Measurements from ENCODE around the gene CDK11A. TPM values are rescaled to one million over a fixed set of nuclear protein-coding genes. Genes with fewer than 3 reads are reported as not detected.
"Not testable (repeated sequence)": the region's sequence is repeated elsewhere in the genome, so short reads cannot be mapped to it uniquely, and the experiment has no call there.

CDK11A gene
- total RNA-seq, 1 donor from 2014 or later, result 88.8 TPM

DNA sequence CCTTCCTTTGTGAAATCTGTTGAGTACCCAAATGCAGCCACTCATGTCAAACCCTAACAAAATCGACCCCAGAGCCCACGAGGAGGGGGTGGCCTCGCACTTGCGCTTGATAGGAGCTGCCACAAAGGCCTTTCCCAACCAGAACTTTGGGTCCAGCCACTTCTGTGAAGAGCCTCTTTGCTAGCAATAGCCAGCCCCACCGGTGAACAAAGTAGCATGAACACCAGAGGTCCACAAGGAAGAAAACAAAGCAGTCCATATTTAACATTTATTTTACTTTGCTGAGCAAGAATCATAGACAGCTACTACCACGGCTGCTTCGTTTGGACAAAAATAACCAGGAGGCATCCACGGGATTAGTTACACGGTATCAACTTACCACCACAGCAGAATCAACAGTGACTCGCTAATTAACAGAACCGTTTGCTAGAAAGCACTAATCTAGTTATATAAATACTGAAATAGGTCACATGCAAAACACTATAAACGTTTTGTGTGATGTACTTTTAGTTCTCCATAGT is 3.0 kb upstream of the CDK11A start:
- intact Hi-C loops (cut with micrococcal nuclease), result not testable (repeated sequence)

GRCh38 chr1:1726088-1726487 is 1.9 kb upstream of the CDK11A start:
- intact Hi-C loops (cut with micrococcal nuclease), result not testable (repeated sequence)

- intact Hi-C loops (cut with micrococcal nuclease), result loop anchor here (5.0 kb wide), 1 partner anchor 186 kb away; no protein-coding TSS in a partner anchor
These were observed 3.0 kb downstream of the CDK11A start for GRCh38 chr1:1721201-1721600.

- intact Hi-C loops (cut with micrococcal nuclease), result not testable (repeated sequence)
These were observed 8.9 kb downstream of the CDK11A start for GRCh38 chr1:1715109-1715883.

- intact Hi-C loops (cut with micrococcal nuclease), result not testable (repeated sequence)
These were observed 16.3 kb downstream of the CDK11A start for GRCh38 chr1:1707897-1708296.

DNA sequence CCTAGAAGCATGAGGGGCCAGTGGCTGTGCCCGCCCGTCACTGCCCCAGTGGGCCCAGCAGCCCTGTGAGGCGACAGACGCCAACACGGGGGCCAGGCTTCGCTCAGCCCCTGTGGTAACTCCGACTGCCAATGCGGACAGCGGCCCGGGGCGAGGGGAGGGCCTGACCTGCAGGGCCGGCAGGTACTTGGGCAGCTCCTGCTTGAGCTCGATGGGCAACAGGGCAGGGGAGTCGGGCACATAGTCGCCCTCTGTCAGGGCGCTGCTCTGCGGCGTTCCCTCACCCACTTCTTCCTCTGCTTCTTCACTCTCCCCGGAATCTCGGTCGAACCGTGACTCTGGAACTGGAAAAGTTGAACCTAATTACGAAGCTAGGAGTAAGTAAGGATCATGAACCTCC is 16.9 kb downstream of the CDK11A start:
- intact Hi-C loops (cut with micrococcal nuclease), result not testable (repeated sequence)

- intact Hi-C loops (cut with micrococcal nuclease), result not testable (repeated sequence)
These were observed 18.5 kb downstream of the CDK11A start for GRCh38 chr1:1705623-1706022.

- intact Hi-C loops (cut with micrococcal nuclease), result not testable (repeated sequence)
These were observed 19.7 kb downstream of the CDK11A start for GRCh38 chr1:1704284-1704957.

DNA sequence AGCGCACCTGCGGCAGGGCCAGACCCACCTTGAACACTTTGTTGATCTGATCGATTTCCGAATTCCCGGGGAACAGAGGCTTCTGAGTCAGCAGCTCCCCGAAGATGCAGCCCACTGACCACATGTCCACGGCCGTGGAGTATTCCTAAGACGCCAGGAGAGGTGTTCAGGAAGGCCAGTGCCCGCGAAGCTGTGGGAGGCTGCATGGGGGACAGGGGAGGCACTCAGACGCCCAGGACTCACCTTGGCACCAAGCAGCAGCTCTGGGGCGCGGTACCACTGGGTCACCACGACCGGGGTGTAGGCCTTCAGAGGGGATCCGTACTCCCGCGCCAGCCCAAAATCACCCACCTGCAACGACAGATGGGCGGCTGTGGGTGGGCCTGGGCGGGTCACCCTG is 20.4 kb downstream of the CDK11A start:
- intact Hi-C loops (cut with micrococcal nuclease), result no loop called here

DNA sequence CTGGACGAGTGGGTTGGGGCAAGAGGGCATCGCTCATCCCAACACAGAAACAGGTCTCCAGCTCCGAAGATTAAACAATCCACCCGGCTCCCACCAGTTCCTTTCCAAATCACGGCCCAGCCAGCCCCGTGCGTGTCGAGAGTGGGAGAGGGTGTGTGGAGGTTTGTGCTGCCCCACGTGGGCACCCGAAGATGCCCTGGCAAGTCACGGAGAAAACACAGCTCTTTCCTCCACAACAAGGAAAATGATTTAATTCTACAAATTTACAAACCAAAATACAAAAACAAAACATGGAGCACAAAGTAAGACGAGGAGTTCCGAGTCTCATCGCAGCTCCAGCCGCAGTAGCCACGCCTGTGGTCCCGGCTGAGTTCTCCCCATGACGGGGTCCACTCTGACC is 21.7 kb downstream of the CDK11A start:
- intact Hi-C loops (cut with micrococcal nuclease), result not testable (repeated sequence)

DNA sequence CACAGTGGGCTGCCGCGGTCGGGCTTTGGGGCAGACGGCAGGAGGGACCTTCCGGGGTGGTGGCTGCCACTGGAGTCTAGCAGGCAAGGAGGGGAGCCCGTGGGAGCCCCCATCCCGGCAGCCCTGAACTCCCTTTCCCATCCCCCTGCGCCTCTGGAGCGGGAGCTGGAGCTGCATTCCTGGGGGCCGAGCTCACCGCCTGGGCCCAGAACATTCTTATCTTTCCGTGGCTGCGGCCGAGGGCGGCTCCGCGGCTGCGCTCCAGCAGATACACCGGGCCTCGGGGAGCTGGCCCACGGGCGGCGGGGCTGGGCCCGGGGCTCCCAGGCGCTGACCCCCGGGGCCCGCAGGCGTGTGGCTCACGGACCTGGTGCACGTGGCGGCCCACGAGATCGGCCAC is 23.6 kb downstream of the CDK11A start:
- intact Hi-C loops (cut with micrococcal nuclease), result not testable (repeated sequence)

- intact Hi-C loops (cut with micrococcal nuclease), result not testable (repeated sequence)
These were observed 24.1 kb downstream of the CDK11A start for GRCh38 chr1:1700067-1700466.

DNA sequence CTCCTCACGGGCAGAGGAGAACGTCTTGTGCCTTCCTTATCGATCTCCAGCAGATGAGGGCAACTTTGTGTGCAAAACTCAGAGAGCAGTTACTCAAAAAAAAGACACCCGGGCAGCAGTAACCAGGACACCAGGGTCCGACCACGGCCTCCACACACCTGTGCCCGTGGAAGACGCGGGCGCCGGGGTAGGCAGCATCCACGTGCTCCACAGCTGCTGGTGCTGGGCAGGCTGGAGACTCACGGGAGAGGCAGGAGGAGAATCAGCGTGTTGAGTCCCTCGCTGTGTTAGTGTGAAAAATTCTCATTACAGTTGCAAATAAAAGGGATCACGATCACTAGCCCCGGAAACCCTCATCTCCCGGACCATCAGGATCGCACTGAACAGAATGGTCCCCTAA is 25.1 kb downstream of the CDK11A start:
- intact Hi-C loops (cut with micrococcal nuclease), result loop anchor here (10.0 kb wide), 1 partner anchor 46 kb away; no protein-coding TSS in a partner anchor

DNA sequence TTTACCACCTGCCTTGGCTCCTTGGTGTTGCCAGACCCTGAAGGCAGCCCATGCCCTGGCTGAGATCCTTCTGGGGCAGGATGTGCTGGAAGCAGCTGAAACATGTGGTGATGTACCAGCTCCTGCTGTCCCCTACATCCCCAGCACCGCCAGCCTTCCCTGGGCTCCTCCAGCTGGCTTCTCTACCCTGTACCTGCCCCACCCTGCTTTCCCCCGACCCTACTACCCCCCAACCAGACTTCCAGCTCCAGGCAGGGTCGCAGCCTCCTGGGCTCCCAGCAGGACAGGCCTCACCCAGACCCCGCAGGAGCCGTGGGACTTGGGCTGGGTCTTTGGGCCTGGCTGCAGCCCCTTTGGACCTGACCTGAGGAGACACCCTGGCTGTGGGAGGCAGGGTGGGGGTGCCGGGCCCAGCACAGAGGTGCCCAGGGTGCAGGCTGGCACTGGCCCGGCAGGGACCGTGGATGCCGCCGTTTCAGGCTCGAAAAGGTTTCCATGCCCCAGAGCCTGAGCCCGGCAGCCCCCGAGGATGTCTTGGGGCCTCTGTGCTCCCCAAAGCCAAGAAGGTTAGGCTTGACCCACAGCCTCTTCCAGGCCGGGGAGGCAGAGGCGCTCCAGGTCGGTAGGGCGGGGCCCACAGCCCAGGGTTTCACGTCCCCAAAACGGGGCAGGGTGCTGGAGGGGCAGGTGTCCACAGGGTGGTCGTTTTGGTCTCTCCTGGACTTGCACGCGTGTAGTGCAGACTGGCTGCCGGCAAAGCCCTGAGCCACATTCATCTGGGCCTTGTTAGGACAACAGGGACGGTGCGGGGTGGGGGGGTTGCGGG is 26.6 kb downstream of the CDK11A start:
- intact Hi-C loops (cut with micrococcal nuclease), result loop anchor here (10.0 kb wide), 1 partner anchor 47 kb away; no protein-coding TSS in a partner anchor

DNA sequence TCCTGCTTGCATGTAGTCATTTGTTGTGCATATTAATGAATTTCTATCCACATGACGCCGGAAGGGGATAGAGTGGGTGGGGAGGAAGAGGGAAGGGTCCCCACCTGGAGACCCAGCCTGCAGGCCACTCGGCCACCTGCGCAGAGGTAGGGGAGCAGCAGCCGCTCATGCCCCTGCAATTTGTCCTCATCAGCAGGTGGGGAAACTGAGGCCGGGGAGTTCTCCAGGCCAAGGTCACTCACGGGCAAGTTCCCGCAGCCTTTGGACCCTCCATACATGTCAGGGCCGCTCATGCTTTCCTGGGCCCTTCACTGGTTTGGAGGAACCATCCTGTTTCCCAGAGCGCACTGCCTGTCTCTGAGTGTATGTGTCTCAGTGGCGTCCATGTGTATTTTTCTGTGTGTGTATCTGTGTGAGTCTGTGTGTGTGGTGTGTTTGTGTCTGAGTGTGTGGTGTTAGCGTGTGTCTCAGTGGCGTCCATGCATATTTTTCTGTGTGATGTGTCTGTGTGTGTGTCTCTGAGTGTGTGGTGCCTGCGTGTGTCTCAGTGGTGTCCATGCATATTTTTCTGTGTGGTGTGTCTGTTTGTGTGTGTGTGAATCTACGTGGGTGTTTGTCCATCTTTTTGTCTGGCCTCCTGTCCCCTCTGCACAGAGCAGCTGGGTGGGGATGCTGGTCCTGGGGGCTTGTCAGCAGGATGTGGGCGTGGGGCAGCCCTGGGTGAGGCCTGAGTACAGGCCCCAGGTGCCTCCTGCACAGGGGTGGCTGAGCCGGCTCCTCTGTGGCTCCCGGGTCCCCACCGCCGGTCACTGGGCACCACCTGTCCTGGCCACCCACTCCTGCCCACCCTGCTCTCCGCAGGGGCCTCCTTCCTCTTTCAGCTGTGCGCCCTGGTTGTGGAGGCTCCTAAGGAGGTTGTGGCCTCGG is 27.5 kb downstream of the CDK11A start:
- intact Hi-C loops (cut with micrococcal nuclease), result loop anchor here (10.0 kb wide), 1 partner anchor 48 kb away; no protein-coding TSS in a partner anchor

GRCh38 chr1:1692714-1693647 is 31.2 kb downstream of the CDK11A start, which contains the start of gene SLC35E2B:
TSS of gene SLC35E2B (minus strand) at chr1:1692795. CDS start at chr1:1676699, 16,096 bp downstream.
- intact Hi-C loops (cut with micrococcal nuclease), result loop anchor here (10.0 kb wide), 1 partner anchor 52 kb away; no protein-coding TSS in a partner anchor

DNA sequence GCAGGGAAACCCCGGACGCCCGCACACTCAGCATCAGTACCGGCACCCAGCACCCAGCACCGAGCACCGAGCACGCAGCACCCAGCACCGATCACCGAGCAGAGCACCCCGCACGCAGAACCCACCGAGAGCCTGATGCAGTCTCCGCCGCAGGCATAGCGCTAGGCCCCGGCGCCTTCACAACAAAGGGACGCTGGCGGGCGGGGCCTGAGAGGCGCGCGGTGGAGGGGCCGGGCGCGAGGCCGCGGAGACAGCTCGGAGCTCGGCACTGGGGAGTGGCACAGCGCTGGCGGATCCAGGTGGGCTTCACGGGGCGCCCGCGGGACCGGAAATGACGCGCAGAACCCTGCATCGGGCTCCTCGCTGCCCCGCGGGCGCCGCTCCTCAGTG is 31.8 kb downstream of the CDK11A start:
- intact Hi-C loops (cut with micrococcal nuclease), result loop anchor here (10.0 kb wide), 1 partner anchor 52 kb away; no protein-coding TSS in a partner anchor

- intact Hi-C loops (cut with micrococcal nuclease), result loop anchor here (10.0 kb wide), 1 partner anchor 53 kb away; no protein-coding TSS in a partner anchor
These were observed 32.7 kb downstream of the CDK11A start for GRCh38 chr1:1691443-1691842.

DNA sequence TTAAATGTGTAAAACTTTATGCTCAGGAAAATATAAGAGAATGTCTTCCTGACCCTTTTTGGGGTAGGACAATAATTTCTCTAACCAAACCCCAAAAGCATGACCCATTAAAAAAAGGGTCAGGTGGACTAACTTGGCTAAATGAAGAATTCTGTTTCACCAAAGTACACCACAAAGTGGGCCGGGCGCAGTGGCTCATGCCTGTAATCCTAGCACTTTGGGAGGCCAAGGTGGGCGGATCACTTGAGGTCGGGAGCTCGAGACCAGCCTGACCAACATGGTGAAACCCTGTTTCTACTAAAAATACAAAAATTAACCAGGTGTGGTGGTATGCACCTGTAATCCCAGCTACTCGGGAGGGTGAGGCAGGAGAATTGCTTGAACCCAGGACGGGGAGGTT is 34.6 kb downstream of the CDK11A start:
- intact Hi-C loops (cut with micrococcal nuclease), result not testable (repeated sequence)
